Lung (tissue), 12 donors: Measurements from ENCODE around the gene RSRC1. TPM values are rescaled to one million over a fixed set of nuclear protein-coding genes. Genes with fewer than 3 reads are reported as not detected.

Experiments
- ATAC-seq: fragments of 200-7000 bp; cut with Tn5 transposase; one replicate; pipeline ENCODE4 v1.9.1; 2020; ENCODE audit warnings: moderate number of reproducible peaks; ENCODE audit not compliant: insufficient read depth, low FRiP score
- DNase-seq, 3 donors: peaks; one replicate each; pipeline ENCODE4 v3.0.0-alpha.2; 2013 to 2017
- H3K27ac ChIP-seq, 2 donors: one replicate each; pipeline ENCODE4 v1.5.1; 2013; ENCODE audit warnings: mild to moderate bottlenecking in 2 of 2, moderate library complexity in 2 of 2, control low read depth in 1 of 2, inconsistent platforms in 1 of 2, low read depth in 1 of 2, low read length in 1 of 2
- H3K27me3 ChIP-seq, 3 donors: one replicate each; pipeline ENCODE4 v1.5.1; 2013; ENCODE audit warnings: low read length in 2 of 3; ENCODE audit not compliant: control insufficient read depth in 3 of 3, insufficient read depth in 3 of 3
- H3K36me3 ChIP-seq, 4 donors: one replicate each; pipeline ENCODE4 v1.5.1; 2013; ENCODE audit warnings: low read length in 4 of 4, mild to moderate bottlenecking in 1 of 4, moderate library complexity in 1 of 4; ENCODE audit not compliant: control insufficient read depth in 4 of 4, insufficient read depth in 4 of 4
- H3K4me1 ChIP-seq, 5 donors: one replicate each; pipeline ENCODE4 v1.5.1; 2013; ENCODE audit warnings: low read length in 5 of 5, mild to moderate bottlenecking in 2 of 5, moderate library complexity in 1 of 5; ENCODE audit not compliant: control insufficient read depth in 5 of 5, insufficient read depth in 5 of 5
- H3K4me3 ChIP-seq: one replicate; pipeline ENCODE4 v1.5.1; 2013; ENCODE audit warnings: mild to moderate bottlenecking, control low read depth, moderate library complexity
- H3K9ac ChIP-seq, 2 donors: one replicate each; pipeline ENCODE4 v1.5.1; 2013; ENCODE audit warnings: low read length in 2 of 2, control low read depth in 1 of 2; ENCODE audit not compliant: insufficient read depth in 1 of 2
- H3K9me3 ChIP-seq, 4 donors: one replicate each; pipeline ENCODE4 v1.5.1; 2013; ENCODE audit warnings: low read length in 3 of 4, mild to moderate bottlenecking in 1 of 4, moderate library complexity in 1 of 4; ENCODE audit not compliant: control insufficient read depth in 4 of 4, insufficient read depth in 3 of 4
- WGBS, 2 donors: extraction: QIAGEN DNeasy Blood & Tissue Kit; methylation state at CpG; one replicate each; pipeline ENCODE4 v1.1.7; 2013; 5-methylcytosine and 5-hydroxymethylcytosine counted together
- polyA plus RNA-seq, 2 donors: library from polyadenylated mRNA; stranded (reverse); fragments of 200-250 nt; gene quantifications; one replicate each; pipeline ENCODE4 v1.2.1, GENCODE V29; 2013
- total RNA-seq, 2 donors: library from RNA; depleted of rRNA in 1 of 2; stranded (reverse); fragments of >200 nt in 1 of 2; gene quantifications; one replicate each; pipeline ENCODE4 v1.2.1, GENCODE V29; 2014 to 2021
- TF ChIP-seq, protein P1 (sequence below): IDR thresholded peaks from 2 replicates; pipeline ENCODE4 v1.5.1; 2012; ENCODE audit warnings: mild to moderate bottlenecking; ENCODE audit errors: control extremely low read depth, extremely low read depth
- donor health status: control.
- donor health status: control.
- donor health status: Bipolar disorder and iron deficiency.
- donor health status: healthy.
- donor health status: DM: yes; HTN: yes; CAD: no.

The RSRC1 gene
- total and polyA plus RNA-seq, 4 donors, result 9.1 to 53.5 (median 17.0) TPM

DNA sequence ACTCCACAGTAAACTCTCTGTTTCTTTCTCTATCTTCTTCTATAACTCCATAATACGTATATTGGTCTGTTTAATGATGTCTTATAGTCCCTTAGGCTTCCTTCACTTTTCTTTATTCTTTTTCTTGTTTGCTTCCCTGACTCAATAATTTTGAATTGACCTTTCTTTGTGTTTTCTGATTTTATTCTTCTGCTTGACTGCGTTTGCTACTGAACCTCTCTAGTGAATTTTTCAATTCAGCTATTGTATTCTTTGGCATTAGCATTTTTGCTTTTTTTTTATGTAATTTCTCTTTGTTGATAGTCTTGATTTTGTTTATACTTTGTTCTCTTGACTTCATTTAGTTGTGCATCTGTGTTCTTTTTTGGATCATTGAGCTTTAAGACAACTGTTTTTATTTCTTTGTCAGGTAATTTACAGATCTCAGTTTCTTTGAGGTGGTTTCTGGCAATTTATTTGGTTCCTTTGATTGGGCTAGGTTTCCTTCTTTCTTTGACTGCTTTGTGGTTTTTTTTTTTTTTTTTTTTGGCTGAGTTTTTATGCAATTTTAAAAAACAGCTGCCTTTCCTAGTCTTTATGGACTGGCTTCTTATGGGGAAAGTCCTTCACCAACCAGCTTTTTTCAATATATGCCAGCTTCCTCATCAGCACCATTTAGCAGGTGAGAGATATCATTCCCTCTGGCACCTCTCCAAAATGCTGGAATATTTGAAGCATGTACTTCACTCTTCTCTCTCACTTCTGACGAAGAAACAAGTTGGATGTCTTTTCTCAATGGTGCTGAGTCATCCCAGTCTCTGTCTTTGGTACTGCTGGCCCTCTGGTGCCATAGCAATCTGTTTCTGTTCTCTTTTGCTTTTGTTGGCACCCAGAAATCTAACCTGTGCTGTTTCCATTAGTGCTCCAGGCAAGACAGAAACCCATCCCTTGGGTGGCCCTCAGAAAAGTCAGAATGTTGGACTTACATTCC lies 17.6 kb downstream of the RSRC1 start:
- WGBS, 2 donors, result 87 to 94% methylated on average over 3 of the region's 3 CpGs
- Histone ChIP-seq H3K4me3 (no peak overlapping the region), H3K27ac (no peak overlapping the region), H3K27me3 (no peaks in the 10 kb centered on the region), H3K9me3 (peaks cover 0 to 5% (median 0%) of the 10 kb centered on the region in 4 donors), H3K36me3 (peaks cover 7 to 36% (median 29%) of the 10 kb centered on the region in 4 donors), H3K4me1 (no peaks in the 10 kb centered on the region), H3K9ac (no peak overlapping the region)
- no peak for DNase-seq
- TF ChIP-seq, protein P1, sequence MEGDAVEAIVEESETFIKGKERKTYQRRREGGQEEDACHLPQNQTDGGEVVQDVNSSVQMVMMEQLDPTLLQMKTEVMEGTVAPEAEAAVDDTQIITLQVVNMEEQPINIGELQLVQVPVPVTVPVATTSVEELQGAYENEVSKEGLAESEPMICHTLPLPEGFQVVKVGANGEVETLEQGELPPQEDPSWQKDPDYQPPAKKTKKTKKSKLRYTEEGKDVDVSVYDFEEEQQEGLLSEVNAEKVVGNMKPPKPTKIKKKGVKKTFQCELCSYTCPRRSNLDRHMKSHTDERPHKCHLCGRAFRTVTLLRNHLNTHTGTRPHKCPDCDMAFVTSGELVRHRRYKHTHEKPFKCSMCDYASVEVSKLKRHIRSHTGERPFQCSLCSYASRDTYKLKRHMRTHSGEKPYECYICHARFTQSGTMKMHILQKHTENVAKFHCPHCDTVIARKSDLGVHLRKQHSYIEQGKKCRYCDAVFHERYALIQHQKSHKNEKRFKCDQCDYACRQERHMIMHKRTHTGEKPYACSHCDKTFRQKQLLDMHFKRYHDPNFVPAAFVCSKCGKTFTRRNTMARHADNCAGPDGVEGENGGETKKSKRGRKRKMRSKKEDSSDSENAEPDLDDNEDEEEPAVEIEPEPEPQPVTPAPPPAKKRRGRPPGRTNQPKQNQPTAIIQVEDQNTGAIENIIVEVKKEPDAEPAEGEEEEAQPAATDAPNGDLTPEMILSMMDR, result no peak
- no peak for ATAC-seq

DNA sequence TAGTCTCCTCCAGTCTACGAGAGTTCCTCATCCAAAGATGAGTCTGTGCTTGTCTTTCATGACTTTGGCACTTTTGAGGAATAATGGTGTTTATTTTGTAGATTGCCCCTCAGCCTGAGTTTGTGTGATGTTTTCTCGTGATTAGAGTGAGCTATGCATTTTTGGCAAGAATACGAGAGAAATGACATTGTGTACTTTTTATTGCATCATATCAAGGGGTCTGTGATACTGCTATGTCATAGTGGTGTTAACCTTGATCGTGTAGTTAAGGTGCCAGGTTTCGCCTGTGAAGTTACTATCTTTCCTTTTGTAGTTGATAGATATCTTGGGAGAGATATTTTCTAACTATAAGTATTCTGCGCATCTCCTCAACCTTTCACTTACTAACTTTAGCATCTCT lies 18.9 kb downstream of the RSRC1 start:
- WGBS, 2 donors, result 80 to 93% methylated on average over 6 of the region's 6 CpGs

DNA sequence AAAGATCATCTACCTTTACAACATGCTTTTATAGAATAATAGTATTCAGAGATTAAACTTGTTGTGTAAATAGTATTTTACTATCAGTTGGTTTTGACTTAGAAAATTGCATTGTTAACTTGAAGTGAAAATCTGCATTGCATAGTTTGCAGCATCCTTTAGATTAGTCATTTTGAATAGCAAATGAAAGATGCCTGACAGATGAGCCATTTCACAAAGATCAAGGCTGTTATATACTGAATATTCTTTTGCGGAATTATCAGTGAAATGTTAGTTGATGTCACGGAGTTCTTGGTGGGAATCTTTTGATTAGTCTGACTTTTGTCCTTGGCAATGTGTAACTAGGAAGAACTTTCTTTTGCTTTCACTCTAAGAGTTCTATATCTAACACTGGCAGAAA lies 24.5 kb downstream of the RSRC1 start:
- Histone ChIP-seq H3K27ac (no peak overlapping the region), H3K4me3 (no peak overlapping the region), H3K36me3 (peaks cover 0 to 2% (median 1%) of the 10 kb centered on the region in 4 donors), H3K27me3 (no peaks in the 10 kb centered on the region), H3K9ac (no peak overlapping the region), H3K9me3 (no peaks in the 10 kb centered on the region), H3K4me1 (no peaks in the 10 kb centered on the region)
- ATAC-seq, result no peak
- TF ChIP-seq, protein P1, result no peak
- 95 to 97% methylated on average over 2 of the region's 2 CpGs for WGBS, 2 donors
- DNase-seq, result no peak

More for the DNA sequence above, 18.9 kb downstream of the RSRC1 start:
- Histone ChIP-seq H3K9me3 (peaks cover 0 to 5% (median 0%) of the 10 kb centered on the region in 4 donors), H3K27me3 (no peaks in the 10 kb centered on the region), H3K27ac (no peak overlapping the region), H3K4me1 (no peaks in the 10 kb centered on the region), H3K36me3 (peaks cover 5 to 36% (median 27%) of the 10 kb centered on the region in 4 donors), H3K4me3 (no peak overlapping the region), H3K9ac (no peak overlapping the region)
- TF ChIP-seq, protein P1, result no peak
- DNase-seq, result no peak
- no peak for ATAC-seq
